ENCODE results near the gene CYB5B. TPM values are rescaled to one million over a fixed set of nuclear protein-coding genes. Genes with fewer than 3 reads are reported as not detected.
A peak's percentile ranks its signal among the peaks of the same experiment; 100 is the strongest.

The CYB5B gene
- total and polyA plus RNA-seq, 2 experiments from 2014 or later: 60.5 to 116 TPM

- 74% methylated on average over 4 of the region's 4 CpGs for WGBS (ENCODE audit: low lambda C conversion rate, missing lambda C conversion rate)
- H3K4me1 ChIP-seq (ENCODE audit: insufficient read depth): peaks cover 8% of the 10 kb centered on the region
- no peak for DNase-seq (ENCODE audit: low spot score)
- no peaks in the 10 kb centered on the region for H3K9me2 ChIP-seq (replicated peaks; ENCODE audit: insufficient read depth)
- H3K27ac ChIP-seq: no peak overlapping the region
- no peak overlapping the region for H2AFZ ChIP-seq
- no peaks in the 10 kb centered on the region for H4K20me1 ChIP-seq (ENCODE audit: insufficient read depth, poor library complexity, severe bottlenecking)
- TF ChIP-seq EZH2 (IDR thresholded peaks at IDR 0.05; ENCODE audit: borderline replicate concordance): no peak
- TF ChIP-seq EZH2phosphoT487 (IDR thresholded peaks at IDR 0.05; ENCODE audit: low read depth, severe bottlenecking, unreplicated experiment): no peak
- no peak for TF ChIP-seq CTCF (IDR thresholded peaks at IDR 0.05; ENCODE audit: poor library complexity)
- H3K4me3 ChIP-seq: no peak overlapping the region
- peaks cover 3% of the 10 kb centered on the region for H3K79me2 ChIP-seq
- H3K9me3 ChIP-seq (ENCODE audit: low read depth): no peaks in the 10 kb centered on the region
- no peaks in the 10 kb centered on the region for H3K27me3 ChIP-seq
- H3K36me3 ChIP-seq (replicated peaks; ENCODE audit: insufficient read depth, low read depth): no peaks in the 10 kb centered on the region
- H3K4me2 ChIP-seq: no peak overlapping the region
Measured at GRCh38 chr16:69419956-69420355, 4.5 kb upstream of the CYB5B start.

- Histone ChIP-seq H3K9me2 (replicated peaks; ENCODE audit: insufficient read depth) (no peaks in the 10 kb centered on the region), H3K4me1 (ENCODE audit: insufficient read depth) (no peaks in the 10 kb centered on the region), H3K27me3 (no peaks in the 10 kb centered on the region), H3K4me2 (no peak overlapping the region), H2AFZ (no peak overlapping the region), H3K27ac (no peak overlapping the region), H3K36me3 (replicated peaks; ENCODE audit: insufficient read depth, low read depth) (no peaks in the 10 kb centered on the region), H3K4me3 (no peak overlapping the region), H3K79me2 (peaks cover 34% of the 10 kb centered on the region), H3K9me3 (ENCODE audit: low read depth) (no peaks in the 10 kb centered on the region), H4K20me1 (ENCODE audit: insufficient read depth, poor library complexity, severe bottlenecking) (no peaks in the 10 kb centered on the region)
- no peak for DNase-seq (ENCODE audit: low spot score)
- no peak for TF ChIP-seq EZH2phosphoT487 (IDR thresholded peaks at IDR 0.05; ENCODE audit: low read depth, severe bottlenecking, unreplicated experiment)
- no peak for TF ChIP-seq EZH2 (IDR thresholded peaks at IDR 0.05; ENCODE audit: borderline replicate concordance)
- no peak for TF ChIP-seq CTCF (IDR thresholded peaks at IDR 0.05; ENCODE audit: poor library complexity)
- WGBS (ENCODE audit: low lambda C conversion rate, missing lambda C conversion rate): 94% methylated on average over 11 of the region's 11 CpGs
Measured at GRCh38 chr16:69423189-69423588, 1.2 kb upstream of the CYB5B start.

GRCh38 chr16:69424935-69425784, 741 bp downstream of the CYB5B start:
- H2AFZ ChIP-seq: peak overlapping the region; percentile 30
- WGBS (ENCODE audit: low lambda C conversion rate, missing lambda C conversion rate): 14% methylated on average over 11 of the region's 11 CpGs

More at GRCh38 chr16:69424935-69425784, 741 bp downstream of the CYB5B start:
- no peak for DNase-seq (ENCODE audit: low spot score)
- Histone ChIP-seq H3K27me3 (no peaks in the 10 kb centered on the region), H3K36me3 (replicated peaks; ENCODE audit: insufficient read depth, low read depth) (no peaks in the 10 kb centered on the region), H3K4me3 (peak overlapping the region; percentile 50), H3K9me3 (ENCODE audit: low read depth) (no peaks in the 10 kb centered on the region), H3K9me2 (replicated peaks; ENCODE audit: insufficient read depth) (no peaks in the 10 kb centered on the region), H3K4me1 (ENCODE audit: insufficient read depth) (no peaks in the 10 kb centered on the region), H3K79me2 (peaks cover 54% of the 10 kb centered on the region), H3K27ac (peak overlapping the region; percentile 79), H4K20me1 (ENCODE audit: insufficient read depth, poor library complexity, severe bottlenecking) (no peaks in the 10 kb centered on the region), H3K4me2 (peak overlapping the region; percentile 77)
- no peak for TF ChIP-seq CTCF (IDR thresholded peaks at IDR 0.05; ENCODE audit: poor library complexity)
- TF ChIP-seq EZH2phosphoT487 (IDR thresholded peaks at IDR 0.05; ENCODE audit: low read depth, severe bottlenecking, unreplicated experiment): no peak
- TF ChIP-seq EZH2 (IDR thresholded peaks at IDR 0.05; ENCODE audit: borderline replicate concordance): no peak
